Gastroesophageal sphincter (tissue), 4 donors: ENCODE data around the gene STMN3. TPM values are rescaled to one million over a fixed set of nuclear protein-coding genes. Genes with fewer than 3 reads are reported as not detected.
A peak's percentile ranks its signal among the peaks of the same experiment; 100 is the strongest.
"Not testable (repeated sequence)": the region's sequence is repeated elsewhere in the genome, so short reads cannot be mapped to it uniquely, and the experiment has no call there.

Experiments used
- ATAC-seq: fragments of 150-250 bp; one replicate; pipeline ENCODE4 v1.9.1; 2016; ENCODE audit warnings: mild to moderate bottlenecking, moderate library complexity
- H3K27ac ChIP-seq, 4 donors: fragments of 200-600 bp; sonication (generic) in 3 of 4; 1 replicate in 3 of 4; 2 replicates in 1 of 4; pipeline ENCODE4 v1.5.1; 2016 to 2019
- H3K27me3 ChIP-seq: fragments of 200-600 bp; sonication (generic); one replicate; pipeline ENCODE4 v1.5.1; 2019
- H3K36me3 ChIP-seq, 2 donors: fragments of 200-600 bp; sonication (generic); one replicate each; pipeline ENCODE4 v1.5.1; 2019; ENCODE audit warnings: control low read depth in 1 of 2
- H3K4me1 ChIP-seq, 3 donors: fragments of 200-600 bp; sonication (generic); 1 replicate in 2 of 3; 2 replicates in 1 of 3; pipeline ENCODE4 v1.5.1; 2016 to 2019; ENCODE audit warnings: control low read depth in 2 of 3
- H3K4me3 ChIP-seq, 2 donors: fragments of 200-600 bp; sonication (generic); one replicate each; pipeline ENCODE4 v1.5.1; 2019; ENCODE audit warnings: mild to moderate bottlenecking in 1 of 2, moderate library complexity in 1 of 2
- H3K9me3 ChIP-seq, 3 donors: fragments of 200-600 bp; sonication (generic); one replicate each; pipeline ENCODE4 v1.5.1; 2017 to 2019; ENCODE audit warnings: control low read depth in 2 of 3
- CTCF ChIP-seq, 4 experiments: fragments of 200-600 bp in 2 of 4; fragments of 450-650 bp in 2 of 4; sonication (generic) in 1 of 4; IDR thresholded peaks; one replicate each; pipeline ENCODE4 v1.5.1; 2017 to 2019; ENCODE audit warnings: antibody characterized with exemption in 4 of 4, mild to moderate bottlenecking in 2 of 4, moderate library complexity in 2 of 4
- EP300 ChIP-seq: sonication (generic); formaldehyde crosslinking; IDR thresholded peaks from one replicate; pipeline ENCODE4 v1.6.1; 2017; ENCODE audit warnings: antibody characterized with exemption, mild to moderate bottlenecking
- POLR2A ChIP-seq, 2 donors: fragments of 450-650 bp; IDR thresholded peaks; one replicate each; pipeline ENCODE4 v1.6.1; 2017; ENCODE audit warnings: antibody characterized with exemption in 2 of 2, mild to moderate bottlenecking in 2 of 2, moderate library complexity in 1 of 2
- POLR2AphosphoS5 ChIP-seq: sonication (generic); formaldehyde crosslinking; IDR thresholded peaks from one replicate; pipeline ENCODE4 v1.6.1; 2017; ENCODE audit warnings: antibody characterized with exemption
- WGBS, 2 donors: methylation state at CpG; one replicate each; pipeline ENCODE4 v1.1.5; 2018; ENCODE audit warnings: low coverage in 1 of 2; 5-methylcytosine and 5-hydroxymethylcytosine counted together
- total RNA-seq, 4 donors: library from RNA; depleted of rRNA; stranded (reverse); fragments of >200 nt; gene quantifications; one replicate each; pipeline ENCODE4 v1.1.0, GENCODE V29; 2016

The STMN3 gene
- total RNA-seq, 4 donors from 2014 or later: 13.7 to 31.6 (median 17.0) TPM

GRCh38 chr20:63655249-63655648 is 2.0 kb upstream of the STMN3 start:
- peaks cover 0 to 68% (median 29%) of the 10 kb centered on the region in 3 donors for H3K4me1 ChIP-seq
- WGBS, 2 donors: no CpG with 5 or more reads among the region's 4 CpGs
- no peak for ATAC-seq
- no peak overlapping the region for H3K27ac ChIP-seq
- no peaks in the 10 kb centered on the region for H3K27me3 ChIP-seq
- no peaks in the 10 kb centered on the region for H3K9me3 ChIP-seq
- no peaks in the 10 kb centered on the region for H3K36me3 ChIP-seq
- H3K4me3 ChIP-seq: no peak overlapping the region
- TF ChIP-seq POLR2A (IDR thresholded peaks at IDR 0.05) (no peak), EP300 (no peak), POLR2AphosphoS5 (no peak), CTCF (IDR thresholded peaks at IDR 0.05) (no peak)

DNA sequence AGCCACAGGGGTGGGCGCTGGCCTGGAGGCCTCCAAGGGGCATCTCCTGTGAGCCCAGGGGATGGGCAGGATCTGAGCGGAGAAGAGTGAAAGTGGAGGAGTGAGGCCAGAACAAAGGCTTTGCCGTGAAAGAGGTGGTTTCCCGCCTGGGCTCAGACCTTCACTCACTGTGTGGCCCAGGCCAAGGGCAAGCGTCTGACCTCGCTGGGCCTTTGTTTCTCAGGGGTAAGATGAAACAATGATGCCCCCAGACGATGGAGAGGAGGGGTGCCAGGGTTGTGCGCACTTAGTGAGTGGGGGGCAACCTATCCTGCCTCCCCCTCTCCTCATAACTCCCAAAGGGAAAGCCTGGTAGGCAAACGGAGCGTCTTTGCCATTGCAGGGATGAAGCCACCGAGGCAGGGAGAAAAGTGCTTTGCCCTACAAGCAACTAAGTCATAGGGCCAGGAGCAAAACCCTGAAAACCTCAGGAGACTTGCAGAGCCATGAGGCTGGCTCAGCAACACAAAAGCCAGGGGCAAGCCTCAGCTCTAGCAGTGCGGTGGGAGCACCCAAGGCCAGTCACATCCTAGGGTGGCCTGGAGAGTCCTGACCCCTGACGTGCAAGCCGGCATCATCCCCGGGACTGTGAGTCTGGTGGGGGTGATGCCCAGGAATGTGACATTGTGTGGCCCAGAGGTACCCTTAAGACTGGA is 897 bp upstream of the STMN3 start:
- WGBS, 2 donors: 20% methylated on average over 6 of the region's 15 CpGs; no CpG with 5 or more reads in 1 of the 2 donors
- TF ChIP-seq POLR2A (IDR thresholded peaks at IDR 0.05): no peak
- TF ChIP-seq POLR2AphosphoS5: no peak
- no peak for TF ChIP-seq EP300
- no peak for TF ChIP-seq CTCF (IDR thresholded peaks at IDR 0.05)
- H3K9me3 ChIP-seq: no peaks in the 10 kb centered on the region
- H3K4me3 ChIP-seq: peak overlapping the region; percentile 44 to 73
- H3K36me3 ChIP-seq: no peaks in the 10 kb centered on the region
- no peaks in the 10 kb centered on the region for H3K27me3 ChIP-seq
- H3K4me1 ChIP-seq: peaks cover 0 to 57% (median 24%) of the 10 kb centered on the region in 3 donors
- H3K27ac ChIP-seq: peak overlapping the region in 3 of 4 donors; percentile 75 to 82 (median 82)
- ATAC-seq: no peak

DNA sequence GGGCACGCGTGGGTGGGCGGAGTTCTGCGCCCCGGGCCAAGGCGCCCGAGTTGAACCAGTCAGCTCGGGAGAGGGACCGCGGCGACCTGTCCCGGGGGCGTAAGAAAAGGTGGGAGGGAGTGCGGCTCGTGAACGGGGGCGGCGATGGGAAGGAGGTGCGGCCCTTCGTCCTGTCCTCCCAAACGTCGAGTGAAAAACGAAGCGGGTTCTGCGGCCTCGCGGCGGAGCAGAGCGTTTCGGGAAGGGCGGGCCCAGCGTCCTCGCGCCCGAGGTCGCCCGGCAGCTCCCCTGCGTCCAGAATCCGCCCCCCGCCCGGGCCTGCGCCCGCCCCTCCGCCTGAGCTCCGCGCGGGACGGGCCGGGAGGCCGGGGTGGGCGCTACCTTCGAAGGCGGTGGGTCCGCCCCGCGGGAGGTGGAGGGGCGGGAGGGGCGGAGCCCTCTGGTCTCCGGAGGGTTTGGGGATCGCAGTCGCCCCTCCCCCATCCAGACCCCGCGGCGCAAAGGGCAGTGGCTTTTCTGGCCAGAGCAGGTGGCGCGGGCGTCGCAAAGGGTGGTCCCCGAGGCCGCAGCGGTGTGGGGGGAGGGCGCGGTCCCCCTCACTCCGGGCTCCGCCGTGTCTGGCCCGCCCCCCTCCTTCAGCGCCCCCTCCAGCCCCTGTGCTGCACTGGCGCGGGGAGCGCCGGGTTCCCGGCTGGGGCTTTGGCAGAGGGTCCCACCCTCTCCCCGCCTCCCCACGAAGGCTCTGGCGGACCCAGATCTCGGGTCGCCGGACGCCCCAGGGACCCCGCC is 838 bp downstream of the STMN3 start:
- Histone ChIP-seq H3K36me3 (no peaks in the 10 kb centered on the region), H3K27ac (peak overlapping the region in 3 of 4 donors; percentile 70 to 82 (median 75)), H3K4me3 (peak overlapping the region; percentile 44 to 73), H3K27me3 (no peaks in the 10 kb centered on the region), H3K4me1 (peaks cover 0 to 46% (median 17%) of the 10 kb centered on the region in 3 donors), H3K9me3 (no peaks in the 10 kb centered on the region)
- TF ChIP-seq EP300 (no peak), CTCF (IDR thresholded peaks at IDR 0.05) (no peak), POLR2AphosphoS5 (no peak), POLR2A (IDR thresholded peaks at IDR 0.05) (no peak)
- ATAC-seq: peak; percentile 7
- WGBS, 2 donors: no CpG with 5 or more reads among the region's 91 CpGs

DNA sequence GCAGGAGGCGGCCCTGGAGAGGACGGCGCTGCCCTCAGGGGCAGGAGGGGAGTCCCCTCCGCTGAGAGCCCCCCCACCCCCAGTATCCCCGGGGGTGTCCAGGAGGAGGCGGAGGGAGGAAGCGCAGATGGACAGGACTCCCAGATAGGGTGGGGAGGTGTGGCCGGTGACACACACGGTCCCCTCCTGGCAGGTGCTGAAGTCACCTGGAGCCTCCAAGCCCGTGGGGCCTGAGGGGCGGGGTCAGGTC is 1.4 kb downstream of the STMN3 start:
- Histone ChIP-seq H3K36me3 (no peaks in the 10 kb centered on the region), H3K4me3 (peak overlapping the region in 1 of 2 donors; percentile 73), H3K4me1 (peaks cover 0 to 41% (median 16%) of the 10 kb centered on the region in 3 donors), H3K27me3 (no peaks in the 10 kb centered on the region), H3K27ac (peak overlapping the region in 1 of 4 donors; percentile 82), H3K9me3 (no peaks in the 10 kb centered on the region)
- WGBS, 2 donors: no CpG with 5 or more reads among the region's 11 CpGs
- TF ChIP-seq POLR2AphosphoS5: no peak
- no peak for TF ChIP-seq EP300
- TF ChIP-seq CTCF (IDR thresholded peaks at IDR 0.05): no peak
- TF ChIP-seq POLR2A (IDR thresholded peaks at IDR 0.05): no peak
- ATAC-seq: no peak

DNA sequence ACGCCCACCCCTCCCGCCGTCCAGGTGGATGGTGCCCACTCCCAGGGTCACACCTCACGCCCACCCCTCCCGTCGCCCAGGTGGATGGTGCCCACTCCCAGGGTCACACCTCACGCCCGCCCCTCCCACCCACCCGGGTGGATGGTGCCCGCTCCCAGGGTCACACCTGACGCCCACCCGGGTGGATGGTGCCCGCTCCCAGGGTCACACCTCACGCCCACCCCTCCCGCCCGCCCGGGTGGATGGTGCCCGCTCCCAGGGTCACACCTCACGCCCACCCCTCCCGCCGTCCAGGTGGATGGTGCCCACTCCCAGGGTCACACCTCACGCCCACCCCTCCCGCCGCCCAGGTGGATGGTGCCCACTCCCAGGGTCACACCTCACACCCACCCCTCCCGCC is 2.7 kb downstream of the STMN3 start:
- H3K27me3 ChIP-seq, H3K27ac ChIP-seq, ATAC-seq, H3K36me3 ChIP-seq, H3K9me3 ChIP-seq, H3K4me3 ChIP-seq: not testable (repeated sequence)
- H3K4me1 ChIP-seq: peaks cover 0 to 36% (median 16%) of the 10 kb centered on the region in 3 donors
- WGBS, 2 donors: no CpG with 5 or more reads among the region's 25 CpGs
